H1 (cell line): ENCODE data around the gene LRRC30. TPM values are rescaled to one million over a fixed set of nuclear protein-coding genes. Genes with fewer than 3 reads are reported as not detected.
"Not testable (repeated sequence)": the region's sequence is repeated elsewhere in the genome, so short reads cannot be mapped to it uniquely, and the experiment has no call there.

Experiments used
- CTCF ChIA-PET: fragments of 300-600 bp; sonication (Branson Sonifier 250); formaldehyde crosslinking; loops from one replicate; lab custom pipeline; 2021; ENCODE audit not compliant: partially characterized antibody; lab: Charles Lee
- POLR2A ChIA-PET: fragments of 300-600 bp; sonication (Branson Sonifier 250); formaldehyde crosslinking; loops from one replicate; lab custom pipeline; 2021; ENCODE audit warnings: inconsistent platforms; ENCODE audit not compliant: partially characterized antibody; lab: Charles Lee
- DNase-seq, 2 experiments: peaks; one replicate each; pipeline versions ENCODE4 v3.0.0 to v3.0.0-alpha.2; 2010 to 2022; ENCODE audit warnings: low spot score in 2 of 2, low read depth in 1 of 2, mixed read lengths in 1 of 2
- FAIRE-seq: peaks from 2 replicates; lab custom pipeline; 2011; peaks lifted over from hg19 to GRCh38; lab: Jason Lieb, UNC
- H2AFZ ChIP-seq: 2 replicates; pipeline ENCODE4 v1.8.1; 2012; ENCODE audit warnings: low read length, inconsistent platforms
- H2AK5ac ChIP-seq: 2 replicates; pipeline ENCODE4 v1.6.1; 2013; ENCODE audit warnings: low read depth, low read length
- H2BK120ac ChIP-seq: replicated peaks from 2 replicates; pipeline ENCODE3; 2013; ENCODE audit warnings: low read depth, low read length, inconsistent platforms
- H2BK12ac ChIP-seq: 2 replicates; pipeline ENCODE4 v1.6.1; 2013; ENCODE audit warnings: low read depth, low read length
- H2BK15ac ChIP-seq: 2 replicates; pipeline ENCODE4 v1.6.1; 2013; ENCODE audit warnings: low read length
- H2BK20ac ChIP-seq: 2 replicates; pipeline ENCODE4 v1.6.1; 2013; ENCODE audit warnings: low read length
- H2BK5ac ChIP-seq: 2 replicates; pipeline ENCODE4 v1.6.1; 2013; ENCODE audit warnings: low read depth, low read length
- H3K14ac ChIP-seq: 2 replicates; pipeline ENCODE4 v1.6.1; 2013; ENCODE audit warnings: inconsistent platforms; ENCODE audit not compliant: insufficient read length
- H3K18ac ChIP-seq: 2 replicates; pipeline ENCODE4 v1.6.1; 2013; ENCODE audit warnings: low read length; ENCODE audit errors: extremely low read depth
- H3K23ac ChIP-seq: 2 replicates; pipeline ENCODE4 v1.6.1; 2013; ENCODE audit warnings: inconsistent platforms; ENCODE audit not compliant: insufficient read length
- H3K23me2 ChIP-seq: 2 replicates; pipeline ENCODE4 v1.6.1; 2013; ENCODE audit warnings: low read depth, low read length
- H3K27ac ChIP-seq: 2 replicates; pipeline ENCODE4 v1.6.1; 2011; ENCODE audit warnings: low read depth, low read length, inconsistent platforms
- H3K27me3 ChIP-seq, 4 experiments: replicated peaks in 1 of 4; 1 replicate in 1 of 4; 2 replicates in 3 of 4; pipeline versions ENCODE4 v1.6.1 to v1.8.1; 2011 to 2013; ENCODE audit warnings: low read length in 3 of 4, mild to moderate bottlenecking in 3 of 4, inconsistent platforms in 2 of 4, mixed read lengths in 2 of 4, moderate library complexity in 1 of 4; ENCODE audit not compliant: control insufficient read depth in 3 of 4, insufficient read depth in 3 of 4; ENCODE audit errors: extremely low read depth in 1 of 4
- H3K36me3 ChIP-seq, 4 experiments: 2 replicates each; pipeline versions ENCODE4 v1.6.1 to v1.8.1; 2011 to 2013; ENCODE audit warnings: mild to moderate bottlenecking in 4 of 4, low read length in 3 of 4, moderate library complexity in 2 of 4, control low read depth in 1 of 4, inconsistent platforms in 1 of 4; ENCODE audit not compliant: insufficient read depth in 4 of 4, control insufficient read depth in 2 of 4
- H3K4ac ChIP-seq: replicated peaks from 2 replicates; pipeline ENCODE3; 2013; ENCODE audit warnings: low read length, low read depth, mixed read lengths, inconsistent platforms; ENCODE audit not compliant: insufficient read length
- H3K4me1 ChIP-seq, 4 experiments: replicated peaks in 1 of 4; 1 replicate in 1 of 4; 2 replicates in 3 of 4; pipeline versions ENCODE4 v1.6.1 to v1.8.1; 2011 to 2013; ENCODE audit warnings: low read length in 3 of 4, inconsistent platforms in 2 of 4, mixed read lengths in 1 of 4; ENCODE audit not compliant: insufficient read depth in 4 of 4, control insufficient read depth in 3 of 4
- H3K4me2 ChIP-seq, 2 experiments: 2 replicates each; pipeline versions ENCODE4 v1.6.1 to v1.8.1; 2011 to 2013; ENCODE audit warnings: low read depth in 2 of 2, low read length in 2 of 2, control low read depth in 1 of 2, inconsistent platforms in 1 of 2, mild to moderate bottlenecking in 1 of 2; ENCODE audit not compliant: insufficient read depth in 1 of 2
- H3K4me3 ChIP-seq, 4 experiments: fragments of 200-600, 300-600 bp in 1 of 4; sonication (generic), shearing (Covaris generic), sonication (Bioruptor Twin) in 1 of 4; 2 replicates each; pipeline versions ENCODE4 v1.5.1 to v1.8.1; 2011 to 2016; ENCODE audit warnings: low read length in 4 of 4, low read depth in 3 of 4, control low read depth in 2 of 4, inconsistent platforms in 2 of 4, mild to moderate bottlenecking in 2 of 4, mixed read lengths in 1 of 4, moderate library complexity in 1 of 4; ENCODE audit not compliant: insufficient read depth in 2 of 4; ENCODE audit errors: extremely low read depth in 1 of 4
- H3K56ac ChIP-seq: replicated peaks from 2 replicates; pipeline ENCODE3; 2013; ENCODE audit warnings: low read depth, mild to moderate bottlenecking, mixed read lengths, low read length, inconsistent platforms; ENCODE audit not compliant: insufficient read length
- H3K79me1 ChIP-seq: 2 replicates; pipeline ENCODE4 v1.6.1; 2013; ENCODE audit warnings: low read depth, low read length, control low read depth
- H3K79me2 ChIP-seq, 2 experiments: 2 replicates each; pipeline versions ENCODE4 v1.6.1 to v1.8.1; 2012 to 2013; ENCODE audit warnings: low read length in 2 of 2, mild to moderate bottlenecking in 2 of 2, inconsistent platforms in 1 of 2; ENCODE audit not compliant: insufficient read depth in 2 of 2, control insufficient read depth in 1 of 2
- H3K9ac ChIP-seq, 4 experiments: replicated peaks in 1 of 4; 1 replicate in 1 of 4; 2 replicates in 3 of 4; pipeline versions ENCODE4 v1.6.1 to v1.8.1; 2011 to 2013; ENCODE audit warnings: low read depth in 3 of 4, low read length in 3 of 4, control low read depth in 2 of 4, mild to moderate bottlenecking in 2 of 4, moderate library complexity in 2 of 4, inconsistent platforms in 1 of 4; ENCODE audit errors: extremely low read depth in 1 of 4
- H3K9me3 ChIP-seq, 2 experiments: 2 replicates each; pipeline versions ENCODE4 v1.6.1 to v1.8.1; 2012 to 2013; ENCODE audit warnings: mild to moderate bottlenecking in 2 of 2, moderate library complexity in 2 of 2, control low read depth in 1 of 2, inconsistent platforms in 1 of 2, low read depth in 1 of 2, low read length in 1 of 2, mixed read lengths in 1 of 2; ENCODE audit not compliant: insufficient read depth in 2 of 2
- H4K20me1 ChIP-seq, 2 experiments: replicated peaks in 1 of 2; 2 replicates each; pipeline versions ENCODE3 to v1.8.1; 2011 to 2013; ENCODE audit warnings: inconsistent platforms in 2 of 2, low read length in 2 of 2, mild to moderate bottlenecking in 1 of 2; ENCODE audit not compliant: insufficient read depth in 2 of 2, control insufficient read depth in 1 of 2
- H4K5ac ChIP-seq: 2 replicates; pipeline ENCODE4 v1.6.1; 2013; ENCODE audit warnings: low read length, low read depth, mixed read lengths, inconsistent platforms; ENCODE audit not compliant: insufficient read length
- H4K8ac ChIP-seq: 2 replicates; pipeline ENCODE4 v1.8.0; 2013; ENCODE audit warnings: mild to moderate bottlenecking, moderate library complexity, low read length, inconsistent platforms; ENCODE audit not compliant: insufficient read depth; ENCODE audit errors: extremely low read depth
- H4K91ac ChIP-seq: replicated peaks from 2 replicates; pipeline ENCODE3; 2013; ENCODE audit warnings: low read length, mixed read lengths, inconsistent platforms; ENCODE audit not compliant: insufficient read length
- WGBS, 2 experiments: shearing (Covaris generic) in 1 of 2; methylation state at CpG; one replicate each; pipeline versions ENCODE4 v1.1.6 to v1.1.7; 2013 to 2015; ENCODE audit warnings: low lambda C conversion rate in 2 of 2, mixed read lengths in 2 of 2, inconsistent platforms in 1 of 2, low coverage in 1 of 2, missing lambda C conversion rate in 1 of 2; ENCODE audit not compliant: insufficient replicate concordance in 2 of 2, insufficient coverage in 1 of 2, insufficient read length in 1 of 2; ENCODE audit errors: extremely low coverage in 1 of 2, missing lambda C conversion rate in 1 of 2; 5-methylcytosine and 5-hydroxymethylcytosine counted together
- polyA plus RNA-seq, 7 experiments: library from polyadenylated mRNA; depleted of rRNA in 3 of 7; stranded (reverse) in 5 of 7; unstranded in 2 of 7; fragments of >200 nt in 5 of 7; fragments of 200-250 nt in 2 of 7; gene quantifications; 1 replicate in 5 of 7; 2 replicates in 1 of 7; 4 replicates in 1 of 7; pipeline versions ENCODE4 v1.2.1 to v1.2.3, GENCODE V29; 2011 to 2013; ENCODE audit warnings: missing spikeins in 2 of 7, mixed read lengths in 2 of 7
- total RNA-seq: library from RNA; stranded (reverse); fragmentation: NEBNext Ultra II Directional; extraction: Animal tissue kit (Norgen Biotek cat#: 25700); gene quantifications from 2 replicates; pipeline ENCODE4 v1.2.1, GENCODE V29; 2021

Gene LRRC30
- total and polyA plus RNA-seq, 2 of the 8 experiments (the other 6 are each of a cell fraction or from before 2014, with no cell fraction given): not detected

DNA sequence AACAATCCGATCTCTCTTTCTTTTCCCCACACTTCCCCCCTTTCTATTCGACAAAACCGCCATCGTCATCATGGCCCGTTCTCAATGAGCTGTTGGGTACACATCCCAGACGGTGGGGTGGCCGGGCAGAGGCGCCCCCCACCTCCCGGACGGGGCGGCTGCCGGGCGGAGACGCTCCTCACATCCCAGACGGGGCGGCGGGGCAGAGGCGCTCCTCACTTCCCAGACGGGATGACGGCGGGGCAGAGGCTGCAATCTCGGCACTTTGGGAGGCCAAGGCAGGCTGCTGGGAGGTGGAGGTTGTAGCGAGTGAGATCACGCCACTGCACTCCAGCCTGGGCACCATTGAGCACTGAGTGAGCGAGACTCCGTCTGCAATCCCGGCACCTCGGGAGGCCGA, 27.3 kb upstream of the LRRC30 start:
- H3K4me2 ChIP-seq, H3K27ac ChIP-seq, H3K56ac ChIP-seq, H3K9me3 ChIP-seq, H3K18ac ChIP-seq, H3K4me1 ChIP-seq, DNase-seq, H3K23me2 ChIP-seq, H2BK20ac ChIP-seq, H2AFZ ChIP-seq, H4K8ac ChIP-seq, H2BK12ac ChIP-seq, H3K4me3 ChIP-seq, H3K14ac ChIP-seq, H4K91ac ChIP-seq, H2AK5ac ChIP-seq, CTCF ChIA-PET, H3K4ac ChIP-seq, H3K79me1 ChIP-seq, H4K20me1 ChIP-seq, H4K5ac ChIP-seq, H2BK120ac ChIP-seq, H3K27me3 ChIP-seq, POLR2A ChIA-PET, H2BK5ac ChIP-seq, H3K9ac ChIP-seq, H2BK15ac ChIP-seq, H3K36me3 ChIP-seq, H3K79me2 ChIP-seq, H3K23ac ChIP-seq, FAIRE-seq: not testable (repeated sequence)
- WGBS, 2 experiments: 86% methylated on average over 11 of the region's 29 CpGs; no CpG with 5 or more reads in 1 of the 2 experiments
